DMS 273 (cell line): ENCODE data around the gene NPW.

Source experiments
- DNase-seq: peaks from one replicate; lab custom pipeline; 2025; ENCODE audit not compliant: unreplicated experiment; lab: John Stamatoyannopoulos, UW

The NPW gene

GRCh38 chr16:2034696-2035430, 15.3 kb downstream of the NPW start:
- no peak for DNase-seq

- peak; percentile 39 for DNase-seq
Measured at GRCh38 chr16:2035431-2036199, 16.0 kb downstream of the NPW start.

GRCh38 chr16:2036200-2036966, 16.8 kb downstream of the NPW start:
- DNase-seq: no peak

DNA sequence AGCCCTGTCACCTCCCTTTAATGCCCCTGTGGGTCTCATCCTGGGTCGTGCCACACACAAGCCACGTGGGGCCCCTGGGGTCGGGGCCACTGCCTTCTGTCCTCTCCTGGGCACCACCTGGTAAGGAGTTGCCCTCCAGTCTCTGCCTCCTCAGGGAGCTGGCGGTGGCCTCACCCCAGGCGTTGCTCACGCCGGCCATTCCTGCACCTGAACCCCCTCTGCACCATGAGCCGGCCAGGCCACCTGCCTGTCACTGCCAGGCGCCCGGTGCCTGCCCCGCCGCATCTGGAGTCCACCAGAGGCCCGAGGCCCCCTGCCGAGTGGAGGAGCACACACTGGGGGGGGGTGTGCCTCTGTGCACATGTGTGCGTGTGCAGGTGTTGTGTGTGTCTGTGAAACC, 17.5 kb downstream of the NPW start:
- no peak for DNase-seq

GRCh38 chr16:2037647-2038381, 18.2 kb downstream of the NPW start:
- DNase-seq: no peak

GRCh38 chr16:2038382-2039231, 19.0 kb downstream of the NPW start:
- no peak for DNase-seq

DNA sequence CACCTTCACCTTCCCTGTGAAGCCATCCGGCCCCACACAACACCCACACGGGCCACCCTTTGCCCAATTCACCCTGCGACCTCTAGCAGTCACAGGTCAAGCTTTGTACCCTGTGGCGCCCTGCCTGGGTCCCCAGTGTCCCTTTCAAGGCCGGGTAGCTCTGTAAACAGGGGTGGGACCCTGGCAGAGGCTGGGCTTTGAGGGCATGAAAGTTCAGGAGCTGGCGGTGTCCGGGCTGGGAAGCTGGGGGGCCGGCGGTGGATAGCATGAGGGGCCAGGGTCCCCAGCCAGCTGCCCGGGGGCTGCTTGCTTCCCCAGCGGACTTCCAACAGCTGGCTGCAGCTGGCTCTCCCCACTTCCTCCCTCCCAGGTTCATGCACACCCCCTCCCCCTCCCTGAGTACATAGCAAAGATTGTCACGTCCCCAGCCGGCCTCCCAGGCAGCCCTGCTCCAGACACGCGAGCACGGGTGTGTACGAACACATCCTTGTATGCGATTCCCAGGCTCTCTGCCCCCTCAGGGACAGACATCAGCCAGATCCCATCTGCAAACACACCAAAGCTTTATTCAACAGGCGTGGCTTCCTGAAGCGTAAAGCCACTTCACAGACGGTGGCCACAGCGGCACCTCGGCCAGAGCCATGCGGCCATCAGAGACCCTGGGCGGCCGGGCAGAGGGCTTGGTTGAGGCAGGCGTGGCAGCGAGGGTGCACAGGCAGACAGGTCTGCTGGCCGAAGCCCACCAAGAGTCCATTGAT, 19.9 kb downstream of the NPW start:
- DNase-seq: no peak

- no peak for DNase-seq
Measured at GRCh38 chr16:2040041-2040786, 20.6 kb downstream of the NPW start.

DNA sequence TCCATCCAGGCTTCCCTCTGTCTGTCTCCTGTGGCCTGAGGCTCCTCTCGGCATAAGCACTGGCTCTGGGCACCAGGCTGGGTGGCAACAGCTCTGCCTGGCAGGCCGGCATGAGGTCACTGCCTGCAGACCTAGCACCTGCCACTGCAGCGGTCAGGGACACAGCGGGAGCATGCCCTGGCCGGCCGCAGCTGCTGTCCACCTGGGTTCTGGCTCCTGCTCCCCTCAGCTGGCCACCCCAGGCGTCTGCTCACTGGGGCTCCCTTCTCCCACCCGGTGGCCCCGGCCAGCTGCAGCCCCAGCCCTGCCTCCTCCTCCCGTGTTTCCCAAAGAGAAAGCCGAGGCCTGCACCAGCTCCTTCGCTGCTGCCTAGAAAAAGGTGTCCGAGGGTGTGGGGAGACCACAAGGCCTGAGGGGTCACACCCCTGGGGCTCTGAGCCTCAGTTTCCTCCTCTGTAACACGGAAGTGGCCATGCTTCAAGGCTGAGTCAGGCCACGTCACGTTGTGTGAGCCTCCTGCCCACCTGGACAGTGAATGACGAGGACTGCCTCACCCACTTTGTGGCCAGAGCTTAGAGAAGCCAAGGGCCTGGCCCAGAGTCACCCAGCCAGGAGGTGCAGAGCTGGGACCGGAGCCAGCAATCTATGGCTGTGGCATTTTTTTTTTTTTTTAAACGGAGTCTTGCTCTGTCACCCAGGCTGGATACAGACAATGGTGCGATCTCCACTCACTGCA, 21.4 kb downstream of the NPW start:
- DNase-seq: no peak

GRCh38 chr16:2042171-2042985, 22.8 kb downstream of the NPW start:
- DNase-seq: no peak

- DNase-seq: no peak
Measured at GRCh38 chr16:2042986-2043666, 23.5 kb downstream of the NPW start.

DNA sequence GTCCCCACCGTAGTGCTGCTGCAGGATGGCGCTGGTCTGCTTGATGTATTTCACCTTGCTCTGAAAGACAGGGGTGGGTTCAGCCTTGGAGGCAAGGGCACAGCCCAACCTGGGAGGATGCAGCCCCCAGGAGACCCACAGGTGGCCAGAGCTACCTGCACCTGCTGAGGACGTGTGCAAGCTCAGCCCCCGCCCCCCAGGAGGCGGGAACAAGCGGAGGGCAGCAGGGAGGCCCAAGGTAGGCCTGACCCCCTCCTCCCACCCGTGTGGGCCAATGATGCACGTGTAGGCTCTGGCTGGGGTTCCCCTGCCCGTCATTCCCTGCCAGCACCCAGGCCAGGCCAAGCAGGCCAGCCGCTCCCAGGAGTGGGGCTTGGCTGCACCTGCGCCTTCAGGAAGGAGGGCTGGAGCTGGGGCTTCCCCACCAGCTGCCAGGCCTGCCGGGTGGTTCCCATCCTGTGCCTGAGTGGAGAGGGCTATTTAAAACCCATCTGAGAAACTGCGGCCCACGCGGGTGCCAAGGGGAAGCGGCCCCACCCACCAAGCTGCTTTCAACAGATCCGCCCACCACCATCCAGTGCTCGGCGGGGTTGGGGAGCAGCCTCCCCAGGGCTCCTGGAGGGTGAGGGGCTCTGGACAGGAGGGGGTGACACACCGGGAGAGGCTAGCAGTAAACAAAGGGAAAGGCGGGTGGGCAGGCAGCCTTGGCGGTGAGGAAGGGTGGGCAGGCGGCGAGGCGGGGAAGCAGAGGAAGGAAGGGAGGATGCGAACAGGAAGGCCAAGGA, 24.3 kb downstream of the NPW start:
- DNase-seq: peak; percentile 49

GRCh38 chr16:2044541-2044940, 25.0 kb downstream of the NPW start:
- no peak for DNase-seq

DNA sequence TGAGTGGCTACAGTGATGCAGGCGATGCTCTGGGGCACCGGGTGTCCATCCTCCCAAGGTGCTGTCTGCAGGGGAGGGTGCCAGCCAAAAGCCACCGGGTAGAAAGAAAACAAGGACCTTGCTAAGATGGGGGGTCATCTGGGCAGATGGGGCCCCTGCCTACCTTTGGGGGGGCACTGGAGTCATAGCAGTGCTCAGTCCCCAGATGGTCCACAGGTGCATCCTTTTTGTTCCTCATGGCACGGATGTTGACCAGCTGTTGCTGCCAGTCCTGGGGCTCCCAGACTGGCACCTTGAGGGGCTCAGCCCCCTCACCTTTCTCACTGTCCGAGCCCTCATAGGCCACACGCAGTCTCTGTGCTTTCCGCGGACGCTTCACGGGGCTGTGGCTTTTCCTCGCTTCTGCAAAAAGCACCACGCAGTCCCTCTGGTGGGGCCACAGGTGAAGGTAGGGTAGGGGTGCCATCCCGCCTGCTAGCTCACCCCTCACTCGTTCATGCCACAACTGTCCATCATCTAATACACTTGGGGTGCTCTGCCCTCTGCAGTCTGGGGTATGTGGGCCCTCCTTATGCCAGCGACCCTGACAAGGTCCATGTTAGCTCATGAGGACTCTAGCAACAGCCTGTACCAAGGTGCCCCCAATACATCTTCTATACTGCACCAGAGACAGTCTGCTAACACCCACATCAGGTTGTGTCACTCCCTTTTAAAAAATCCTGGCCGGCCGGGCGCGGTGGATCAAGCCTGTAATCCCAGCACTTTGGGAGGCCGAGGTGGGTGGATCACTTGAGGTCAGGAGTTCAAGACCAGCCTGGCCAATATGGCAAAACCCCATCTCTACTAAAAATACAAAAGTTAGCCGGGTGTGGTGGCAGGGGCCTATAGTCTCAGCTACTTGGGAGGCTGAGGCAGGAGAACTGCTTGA, 26.6 kb downstream of the NPW start:
- no peak for DNase-seq

DNA sequence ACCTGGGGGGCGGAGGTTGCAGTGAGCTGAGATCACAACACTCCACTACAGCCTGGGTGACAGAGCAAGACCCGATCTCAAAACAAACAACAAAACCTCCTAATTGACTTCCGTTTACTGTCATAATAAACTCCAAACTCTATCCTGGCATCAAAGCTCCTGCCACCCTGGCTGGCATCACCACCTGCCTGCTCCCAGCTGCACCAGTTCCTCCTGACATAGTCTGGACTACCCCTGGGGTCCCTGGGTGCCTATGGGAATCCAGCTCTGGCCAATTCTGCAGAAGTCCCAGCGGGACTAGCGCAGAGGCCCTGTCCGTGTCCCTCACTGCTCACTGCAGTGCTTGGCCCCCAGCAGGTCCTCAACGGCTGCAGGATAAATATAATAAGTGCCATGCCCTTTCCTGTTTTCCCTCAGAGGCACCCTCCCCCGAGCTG, 27.3 kb downstream of the NPW start:
- no peak for DNase-seq
